ENCODE measurements around the gene UBE2L5.

GRCh38 chr13:30431269-30431940 lies 9.1 kb downstream of the UBE2L5 start:
- no peak for TF ChIP-seq EZH2 (IDR thresholded peaks at IDR 0.05; ENCODE audit: insufficient read depth, poor library complexity, severe bottlenecking)
- TF ChIP-seq EZH2phosphoT487 (IDR thresholded peaks at IDR 0.05; ENCODE audit: insufficient read depth, low read depth): no peak
